ENCODE data around the gene PIP5K1B. TPM values are rescaled to one million over a fixed set of nuclear protein-coding genes. Genes with fewer than 3 reads are reported as not detected.

PIP5K1B gene
- total RNA-seq, 1 donor from 2014 or later: under 0.01 TPM

DNA sequence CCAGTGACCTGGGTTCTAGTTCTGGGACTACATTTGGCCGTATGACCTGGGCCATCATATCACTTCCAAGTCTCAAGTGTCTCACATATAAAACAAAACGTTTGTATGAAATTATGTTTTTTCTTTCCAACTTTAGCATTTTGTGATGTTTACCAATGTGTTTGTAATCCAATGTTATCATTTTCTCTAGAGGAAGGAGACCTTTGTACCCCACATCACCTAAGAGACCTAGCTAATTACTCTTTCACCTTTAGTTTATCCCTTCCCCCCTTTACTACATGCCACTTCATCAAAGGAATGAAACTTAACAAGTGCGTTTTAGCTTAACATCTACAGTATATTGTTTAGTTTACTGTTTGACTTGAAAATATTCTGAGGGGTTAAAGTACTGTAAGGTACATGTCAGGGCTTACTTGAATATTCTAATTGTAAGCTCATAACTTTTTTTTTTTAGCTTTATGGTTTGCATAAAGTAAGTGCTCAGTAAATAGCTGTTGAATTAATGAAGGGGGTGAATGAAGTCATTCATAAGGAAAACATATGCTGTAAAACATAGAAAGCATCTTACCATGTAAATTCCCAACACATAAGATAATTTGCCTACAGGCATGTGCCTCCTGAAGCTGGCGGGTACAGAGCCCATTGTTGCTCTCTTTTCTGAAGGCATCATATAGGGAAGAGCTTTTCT, 2.9 kb downstream of the PIP5K1B start:
- DNase-seq (ENCODE audit: low read depth in 2 of 2): no peak

DNA sequence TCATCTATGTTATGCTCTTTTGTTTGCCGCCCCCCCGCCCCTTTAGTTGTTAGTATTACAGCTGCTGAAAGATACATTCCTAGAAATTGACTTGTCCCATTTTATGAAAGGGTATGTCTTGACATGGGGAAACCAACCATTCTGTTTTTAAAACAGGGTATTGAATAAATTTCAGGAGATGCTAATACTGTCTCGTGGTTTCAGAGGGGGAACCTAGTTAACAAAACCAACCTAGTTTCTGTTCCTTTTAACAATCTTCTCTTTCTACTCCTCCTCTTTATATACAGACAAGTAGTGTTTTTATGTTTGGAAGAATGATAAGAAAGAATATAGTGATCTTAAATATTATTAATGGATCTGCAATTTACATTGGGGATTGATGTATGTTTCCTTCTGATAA, 3.5 kb downstream of the PIP5K1B start:
- no peak for DNase-seq (ENCODE audit: low read depth in 2 of 2)

DNA sequence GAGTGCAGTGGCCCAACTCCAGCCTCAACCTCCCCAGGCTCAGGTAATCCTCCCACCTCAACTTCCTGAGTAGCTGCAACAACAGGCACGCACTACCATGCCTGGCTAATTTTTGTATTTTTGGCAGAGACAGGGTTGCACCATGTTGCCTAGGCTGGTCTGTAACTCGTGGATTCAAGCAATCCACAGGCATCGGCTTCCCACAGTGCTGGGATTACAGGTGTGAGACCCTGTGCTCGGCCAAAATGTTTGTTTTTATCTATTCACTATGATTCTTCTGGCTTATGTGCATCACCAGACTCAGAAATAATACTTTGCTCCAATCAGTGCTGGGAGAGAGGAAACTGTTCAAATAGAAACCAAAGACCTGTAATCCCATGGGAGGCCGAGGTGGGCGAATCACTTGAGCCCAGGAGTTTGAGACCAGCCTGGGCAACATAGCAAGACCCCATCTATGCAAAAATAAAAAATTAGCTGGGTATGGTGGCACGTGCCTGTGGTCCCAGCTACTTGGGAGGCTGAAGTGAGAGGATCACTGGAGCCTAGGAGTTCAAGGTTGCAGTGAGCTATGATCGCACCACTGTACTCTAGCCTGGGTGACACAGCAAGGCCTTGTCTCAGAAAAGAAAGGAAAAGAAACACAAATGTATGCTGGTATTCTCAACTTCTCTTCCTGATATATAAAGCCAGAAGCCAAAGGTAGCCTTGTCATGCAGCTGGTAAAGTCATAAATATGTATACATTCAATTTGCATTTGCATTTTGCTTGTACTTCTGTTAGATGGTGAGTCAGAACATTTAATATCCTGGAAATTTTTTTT, 4.5 kb downstream of the PIP5K1B start:
- no peak for DNase-seq (ENCODE audit: low read depth in 2 of 2)

DNA sequence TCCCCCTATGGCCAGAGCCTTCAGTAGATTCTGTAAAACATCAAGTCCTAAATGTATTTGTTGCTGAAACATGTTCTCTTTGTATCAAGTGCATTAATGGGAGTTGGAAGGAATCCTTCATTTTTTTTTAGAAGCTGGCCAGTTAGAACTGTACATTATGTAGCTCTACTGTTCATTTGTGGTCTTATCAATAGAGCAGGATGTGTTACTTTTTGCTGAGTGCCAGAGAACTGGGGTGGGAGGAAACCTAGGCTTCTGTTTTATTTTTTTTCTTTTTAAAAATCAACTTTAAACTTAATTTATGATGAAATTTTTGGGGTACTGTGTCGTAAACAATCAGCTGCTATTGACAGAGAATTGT, 5.1 kb downstream of the PIP5K1B start:
- DNase-seq (ENCODE audit: low read depth in 2 of 2): no peak

DNA sequence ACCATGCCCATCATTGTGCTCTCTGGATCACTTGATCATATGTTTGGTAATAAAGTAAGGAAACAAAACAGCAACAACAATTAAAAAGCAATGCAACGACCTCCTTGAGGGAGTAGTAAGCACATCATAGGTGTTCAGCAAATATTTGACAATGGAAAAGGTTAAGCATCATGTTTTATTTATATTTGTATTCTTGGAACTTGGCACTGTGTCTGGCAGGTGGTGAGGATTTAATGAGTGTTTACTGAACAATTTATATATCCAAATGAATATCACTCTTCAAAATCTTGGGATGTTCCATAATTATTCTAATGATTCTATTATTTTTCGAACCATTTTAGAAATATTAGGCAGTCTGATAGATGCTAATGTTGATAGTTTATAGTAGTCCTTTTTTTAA, 6.2 kb downstream of the PIP5K1B start:
- no peak for DNase-seq (ENCODE audit: low read depth in 2 of 2)

DNA sequence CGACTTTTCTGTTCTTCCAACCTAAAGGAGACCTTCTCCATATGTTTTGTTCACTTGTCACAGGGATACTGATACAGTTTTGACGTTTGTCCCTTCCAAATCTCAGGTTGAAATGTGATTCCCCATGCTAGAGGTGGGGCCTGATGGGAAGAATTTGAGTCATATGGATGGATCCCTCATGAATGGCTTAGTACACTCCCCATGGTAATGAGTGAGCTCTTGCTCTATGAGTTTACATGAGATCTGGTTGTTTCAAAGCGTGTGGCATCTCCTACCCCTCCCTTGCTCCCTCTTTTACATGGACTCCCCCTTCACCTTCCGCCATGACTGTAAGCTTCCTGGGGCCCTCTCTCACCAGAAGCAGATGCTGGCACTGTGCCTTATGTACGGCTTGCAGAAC, 6.9 kb downstream of the PIP5K1B start:
- DNase-seq (ENCODE audit: low read depth in 2 of 2): no peak

DNA sequence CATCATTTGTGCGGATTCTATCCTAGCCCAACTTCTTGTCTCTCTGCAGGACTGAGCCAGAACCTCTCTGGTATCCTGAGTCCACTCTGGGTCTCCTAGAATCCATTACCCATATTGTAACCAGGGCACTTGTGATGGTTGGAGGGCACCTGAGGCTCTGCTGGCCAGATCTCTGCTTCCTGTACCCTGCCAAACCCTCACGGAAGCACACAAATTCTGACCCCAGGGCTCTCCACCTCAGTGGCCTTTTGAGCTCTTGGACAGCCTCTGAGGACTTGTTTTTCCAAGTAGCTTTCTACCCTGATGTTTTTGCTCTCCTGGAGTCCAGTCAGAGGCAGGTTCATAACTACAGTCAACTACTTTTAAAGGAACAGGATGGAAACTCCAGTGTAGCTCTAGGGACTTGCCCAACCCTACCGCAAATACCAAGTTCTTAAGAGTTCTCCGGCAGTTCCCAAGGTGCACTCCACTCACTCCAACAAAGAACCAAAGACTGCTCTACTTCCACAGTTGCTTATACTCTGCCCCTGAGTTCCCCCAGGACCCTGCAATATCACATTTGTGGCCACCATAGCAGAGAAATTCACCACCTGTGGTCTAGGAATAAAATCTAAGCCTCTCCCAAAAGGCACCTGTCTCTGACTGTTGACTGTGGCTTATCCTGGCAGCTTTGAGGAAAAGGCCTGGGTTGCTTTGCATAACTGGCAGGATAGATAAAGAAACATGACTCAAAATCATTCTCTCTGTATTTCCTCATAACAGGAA, 9.6 kb downstream of the PIP5K1B start:
- DNase-seq (ENCODE audit: low read depth in 2 of 2): no peak

DNA sequence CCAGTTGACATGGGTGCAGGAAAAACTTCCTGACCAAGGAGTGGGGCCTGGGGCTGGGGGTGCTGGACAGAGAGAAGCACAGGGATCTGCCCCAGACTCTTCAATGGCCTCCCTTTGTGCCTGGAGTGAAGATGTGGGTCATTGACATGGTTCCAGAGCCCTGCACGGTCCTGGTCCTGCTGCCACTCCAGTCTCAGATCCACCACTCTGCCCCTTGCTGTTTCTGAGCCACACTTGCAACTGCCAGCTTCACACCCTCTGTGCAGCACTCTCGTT, 10.1 kb downstream of the PIP5K1B start:
- DNase-seq (ENCODE audit: low read depth in 2 of 2): no peak

DNA sequence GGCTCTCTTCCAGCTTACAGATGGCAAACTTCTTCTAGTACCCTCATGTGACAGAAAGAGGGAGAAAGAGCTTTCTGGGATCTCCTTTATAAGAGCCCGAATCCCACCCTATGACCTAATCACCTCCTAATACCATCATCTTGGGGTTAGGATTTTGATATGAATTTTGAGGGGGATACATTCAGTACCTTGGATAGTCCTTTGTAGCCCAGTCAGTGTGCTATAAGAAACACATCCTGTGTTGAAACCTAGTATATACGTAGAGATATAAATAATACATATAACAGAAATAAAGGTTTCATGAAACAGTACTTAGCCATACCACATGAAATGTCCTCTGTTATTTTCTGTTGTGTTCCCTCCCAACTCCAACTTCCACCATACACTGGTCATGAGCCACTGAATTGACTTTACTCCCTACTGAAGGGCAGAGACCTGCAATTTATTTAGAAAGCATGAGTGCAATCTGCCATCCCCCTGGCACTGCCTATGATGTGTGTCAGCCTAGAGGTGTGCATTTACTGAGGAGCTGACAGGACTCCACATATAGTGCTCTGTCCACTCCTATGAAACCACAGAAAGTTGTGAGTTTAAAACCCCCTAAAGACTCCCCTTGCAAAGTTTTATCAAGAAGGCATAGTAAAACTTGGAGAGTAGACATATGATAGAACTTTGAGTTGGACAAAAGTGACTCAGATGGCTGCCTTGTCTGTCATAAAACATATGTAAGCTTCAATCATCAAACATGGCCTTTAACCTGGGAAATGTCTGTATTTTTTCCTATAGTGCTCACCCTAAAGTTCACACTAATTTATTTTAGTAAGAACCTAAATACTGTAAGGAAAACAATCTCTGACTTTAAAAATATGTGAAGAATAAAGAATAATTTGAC, 12.8 kb downstream of the PIP5K1B start:
- DNase-seq (ENCODE audit: low read depth in 2 of 2): no peak

DNA sequence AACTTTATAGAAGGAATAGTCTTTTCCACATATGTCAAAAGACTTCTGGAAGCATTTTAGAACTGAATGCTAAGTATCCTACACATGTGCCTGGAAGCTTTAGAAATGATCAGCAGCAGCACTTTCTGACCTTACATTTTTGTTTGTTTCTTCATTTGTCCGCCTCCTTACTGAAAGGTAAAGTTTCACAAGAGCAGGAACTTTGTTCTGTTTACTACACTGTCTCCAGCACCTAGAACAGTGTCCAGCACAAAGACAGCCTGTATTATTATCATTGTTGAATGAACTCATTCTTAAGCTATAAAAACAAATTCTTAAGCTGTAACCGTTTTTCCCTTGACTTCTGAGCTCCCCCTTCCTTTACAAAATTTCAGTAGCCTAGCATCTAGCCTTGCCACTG, 14.8 kb downstream of the PIP5K1B start:
- no peak for DNase-seq (ENCODE audit: low read depth in 2 of 2)

DNA sequence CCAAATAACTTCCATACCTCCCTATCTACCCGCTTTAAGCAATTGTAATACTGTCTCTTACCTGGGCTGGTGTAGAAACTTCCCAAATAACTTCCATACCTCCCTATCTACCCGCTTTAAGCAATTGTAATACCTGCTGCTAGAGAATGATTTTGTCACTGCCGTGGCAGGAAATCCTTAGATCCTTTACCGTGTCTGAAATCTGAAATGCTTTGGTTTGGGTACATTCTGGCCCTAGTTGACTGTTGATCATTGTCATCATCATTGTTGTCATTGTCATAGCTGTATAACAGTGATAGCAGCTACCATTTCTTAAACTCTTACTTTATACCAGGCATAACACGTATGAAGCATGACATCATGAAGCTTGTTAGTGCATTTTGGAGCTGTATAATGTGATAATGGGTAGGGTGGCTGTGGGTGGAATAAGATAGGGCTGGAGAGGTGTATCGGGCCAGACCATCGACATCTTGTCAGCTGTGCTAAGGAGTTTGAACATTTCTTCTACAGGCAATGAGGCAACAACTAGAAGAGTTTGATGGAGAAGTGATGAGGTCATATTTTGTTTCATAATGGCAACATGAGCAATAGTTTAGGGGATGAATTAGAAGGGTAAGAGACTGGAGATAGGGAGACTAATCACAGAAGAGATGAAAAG, 15.7 kb downstream of the PIP5K1B start:
- no peak for DNase-seq (ENCODE audit: low read depth in 2 of 2)

DNA sequence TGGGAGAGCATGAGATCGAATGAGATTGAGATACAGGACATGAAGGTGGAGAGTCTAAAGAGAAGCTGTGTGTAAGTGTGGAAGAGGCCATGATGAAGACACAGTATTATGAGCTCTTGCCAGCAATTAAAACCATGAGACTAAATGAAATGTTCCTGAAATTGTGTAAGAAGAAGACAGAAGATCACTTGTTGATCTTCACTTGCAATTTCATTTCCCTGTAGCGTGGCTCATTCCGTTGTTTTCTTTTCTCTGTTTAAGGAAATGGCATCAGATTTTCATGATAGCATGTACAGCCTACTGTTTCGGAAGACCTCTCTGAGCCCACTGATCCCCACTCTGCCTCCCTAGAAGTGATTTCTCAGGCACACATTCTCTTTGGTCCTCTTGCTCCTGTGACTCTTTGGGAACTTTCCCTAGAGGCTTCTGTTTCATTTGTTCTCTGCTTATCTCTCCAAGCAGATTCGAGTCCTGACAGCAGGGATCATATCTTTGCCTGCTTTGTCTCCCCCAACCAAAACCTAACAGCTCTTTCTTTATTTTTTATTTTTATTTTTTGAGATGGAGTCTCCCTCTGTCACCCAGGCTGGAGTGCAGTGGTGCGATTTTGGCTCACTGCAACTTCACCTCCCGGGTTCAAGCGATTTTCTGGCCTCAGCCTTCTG, 16.8 kb downstream of the PIP5K1B start:
- DNase-seq (ENCODE audit: low read depth in 2 of 2): no peak

DNA sequence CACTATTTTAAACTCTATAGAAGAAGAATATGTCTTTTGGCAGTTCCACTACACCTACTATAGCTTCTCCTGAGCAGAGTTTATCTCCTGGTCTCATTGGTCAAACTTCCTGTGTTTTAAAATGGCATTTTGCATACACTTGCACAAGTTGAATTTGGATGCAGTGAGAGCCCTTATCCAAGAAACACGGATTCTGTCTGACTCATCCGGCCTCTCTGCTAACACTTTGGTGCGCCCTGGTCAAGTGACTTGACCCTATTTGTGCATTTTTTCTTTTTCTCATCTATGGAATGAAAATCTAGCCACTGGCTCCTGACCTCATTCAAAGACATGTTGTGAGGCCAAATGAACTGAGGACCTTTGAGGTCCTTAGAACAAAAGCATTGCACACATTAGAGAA, 20.0 kb downstream of the PIP5K1B start:
- no peak for DNase-seq (ENCODE audit: low read depth in 2 of 2)

DNA sequence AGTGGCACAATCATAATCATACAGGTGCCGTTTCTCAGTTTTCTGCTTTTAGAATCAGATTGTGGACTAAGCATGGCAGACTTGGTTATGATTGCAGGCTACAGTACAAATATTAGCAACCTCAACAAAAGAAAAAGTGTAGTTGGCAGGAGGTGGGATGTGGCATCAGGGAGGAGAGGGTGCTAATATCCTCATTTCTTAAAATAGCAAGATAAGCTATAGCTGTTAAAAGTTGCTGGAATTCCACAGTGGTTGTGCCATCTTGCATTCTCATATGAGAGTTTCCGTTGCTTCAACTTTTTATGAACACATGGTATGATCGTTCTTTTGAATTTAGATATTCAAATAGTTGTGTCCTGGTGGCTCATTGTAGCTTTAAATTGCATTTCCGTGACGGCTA, 21.4 kb downstream of the PIP5K1B start:
- DNase-seq (ENCODE audit: low read depth in 2 of 2): no peak

DNA sequence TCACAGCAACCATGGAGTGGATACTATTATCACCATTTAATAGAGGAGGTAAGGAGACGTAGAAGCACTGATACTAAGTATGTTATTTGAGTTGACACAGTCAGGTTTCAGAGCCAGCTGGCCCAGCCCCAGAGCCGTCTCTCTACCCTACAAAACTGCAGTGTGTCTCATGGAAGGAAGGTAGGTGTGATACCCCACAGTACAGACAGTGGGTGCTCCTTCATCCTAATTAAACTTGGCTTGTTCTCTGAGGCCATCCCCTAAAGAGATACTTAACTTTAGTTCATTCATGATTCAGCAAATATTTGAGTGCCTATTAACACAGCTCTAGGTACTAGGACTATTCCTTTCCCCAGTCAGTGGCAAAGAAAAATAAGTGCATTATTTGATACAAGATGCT, 22.6 kb downstream of the PIP5K1B start:
- no peak for DNase-seq (ENCODE audit: low read depth in 2 of 2)

DNA sequence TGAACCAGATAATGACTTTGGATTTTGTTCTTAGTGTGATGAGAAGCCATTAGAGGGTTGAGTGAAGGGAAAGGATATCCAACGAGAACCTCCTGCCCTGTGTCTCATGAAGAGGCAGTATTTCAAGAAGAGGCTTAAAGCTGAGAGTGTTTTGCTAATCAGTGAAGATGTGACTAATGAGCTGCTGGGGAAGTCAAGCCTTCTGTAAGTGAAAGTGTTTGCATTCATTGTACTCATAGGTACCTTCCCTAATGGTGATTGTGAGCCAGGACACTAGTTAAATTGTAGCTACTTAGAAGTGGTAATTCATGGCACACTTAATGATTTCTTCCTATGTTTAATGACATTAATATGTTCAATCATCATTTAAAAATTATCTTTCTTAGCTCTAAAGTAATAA, 23.7 kb downstream of the PIP5K1B start:
- DNase-seq (ENCODE audit: low read depth in 2 of 2): no peak

DNA sequence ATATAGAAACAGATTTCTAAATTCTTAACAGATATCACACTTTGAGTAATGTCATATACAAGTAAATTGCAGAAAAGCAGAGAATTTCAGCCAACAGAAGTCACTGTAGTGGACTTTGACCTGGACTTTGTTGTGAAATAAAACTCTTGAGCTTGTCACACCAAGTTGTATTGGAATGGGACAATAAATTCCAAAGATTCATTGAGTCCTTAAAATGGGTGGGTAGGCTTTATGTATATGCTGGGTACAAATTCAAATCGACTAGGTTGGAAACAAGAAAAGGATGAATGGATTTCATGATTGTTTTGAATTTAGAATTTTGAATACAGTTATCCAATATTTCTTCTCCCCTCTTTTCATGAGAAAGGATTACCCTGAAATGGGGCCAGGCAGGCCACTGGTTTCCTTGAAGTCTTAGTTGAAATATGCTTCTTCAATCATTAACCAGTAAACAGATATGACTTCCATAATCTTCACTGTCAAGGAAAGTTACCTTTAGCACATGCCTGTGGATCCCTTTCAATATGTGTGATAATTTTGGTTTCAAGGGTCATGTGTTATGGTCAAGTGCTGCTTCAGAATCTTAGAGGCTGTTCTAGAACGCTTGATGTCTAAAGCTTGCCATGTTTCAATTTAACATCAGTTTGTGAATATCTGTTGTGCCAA, 25.7 kb downstream of the PIP5K1B start:
- DNase-seq (ENCODE audit: low read depth in 2 of 2): no peak

DNA sequence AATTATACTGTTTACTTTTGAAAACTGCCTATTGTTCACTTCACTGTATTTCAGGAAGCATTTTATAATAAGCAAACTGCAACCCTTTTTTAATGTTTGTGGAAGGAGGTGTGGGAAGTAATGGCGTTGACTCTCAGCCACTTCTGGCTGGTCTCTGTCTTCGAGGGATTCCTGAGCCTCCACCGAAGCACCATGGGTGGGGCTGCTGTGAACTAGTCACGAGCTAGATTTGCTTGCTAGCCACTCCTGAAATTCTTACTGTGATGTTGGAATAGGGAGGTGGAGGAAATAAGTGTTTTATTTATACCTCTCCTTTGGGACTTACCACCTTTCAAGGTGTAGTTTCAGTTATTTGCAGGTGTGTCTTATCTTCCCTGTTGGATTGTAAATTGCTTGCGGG, 26.8 kb downstream of the PIP5K1B start:
- DNase-seq (ENCODE audit: low read depth in 2 of 2): no peak

DNA sequence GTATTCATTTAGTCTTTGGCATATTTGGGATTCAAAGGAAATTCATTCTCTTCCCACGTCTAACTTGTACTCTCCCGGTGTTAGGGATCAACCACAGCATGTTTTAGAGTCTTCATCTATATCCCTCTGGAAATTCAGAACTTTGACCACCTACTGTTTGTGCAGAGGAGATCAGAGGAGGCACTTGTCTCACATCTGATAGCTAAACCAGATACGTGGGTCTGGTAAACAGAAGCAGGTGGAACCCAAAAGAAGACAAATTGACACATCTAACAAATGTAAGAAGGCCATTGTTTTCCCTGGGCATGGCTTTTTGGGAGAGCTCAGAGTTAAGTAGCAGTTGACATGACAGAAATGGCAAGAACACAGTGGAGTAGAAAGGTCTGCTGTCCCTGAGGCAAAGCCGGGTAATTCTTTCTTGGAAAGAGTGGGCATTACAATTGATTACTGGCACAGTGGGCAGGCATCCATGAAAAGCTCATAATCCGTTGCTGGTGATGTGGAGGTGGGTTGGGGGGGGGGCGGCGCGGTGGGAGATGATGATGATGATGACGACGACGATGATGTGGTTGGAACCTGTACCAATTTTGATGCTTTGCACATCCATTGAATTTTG, 27.5 kb downstream of the PIP5K1B start:
- DNase-seq (ENCODE audit: low read depth in 2 of 2): no peak

DNA sequence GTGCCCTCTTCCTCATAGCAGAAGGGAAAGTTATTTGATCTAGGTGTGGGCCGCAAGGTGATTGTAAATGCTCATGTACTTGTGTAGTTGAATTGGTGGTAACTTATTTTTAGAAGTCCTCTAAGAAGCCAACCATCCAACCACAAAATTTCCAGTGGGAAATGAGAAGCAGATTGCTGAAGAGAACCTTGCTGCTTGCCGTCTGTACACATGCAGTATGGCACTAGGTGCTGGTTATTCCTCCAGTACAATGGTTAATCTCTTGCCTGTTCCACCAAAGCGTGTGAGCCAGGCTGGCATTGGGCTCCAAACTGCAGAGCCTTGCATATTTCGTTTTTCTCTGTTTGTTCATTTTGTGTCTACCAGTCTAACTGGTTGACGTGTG, 28.0 kb downstream of the PIP5K1B start:
- no peak for DNase-seq (ENCODE audit: low read depth in 2 of 2)
